Neural progenitor cell (in vitro differentiated cells): ENCODE results near the gene CYB5B.

Experiments
- EZH2 ChIP-seq: fragments of 200-600 bp; sonication (generic); IDR thresholded peaks from 2 replicates; pipeline ENCODE4 v1.6.1; 2017; ENCODE audit warnings: antibody characterized with exemption, mild to moderate bottlenecking, moderate library complexity
- EZH2phosphoT487 ChIP-seq: fragments of 200-600 bp; sonication (generic); IDR thresholded peaks from 2 replicates; pipeline ENCODE4 v1.6.1; 2017; ENCODE audit warnings: antibody characterized with exemption
- TF ChIP-seq, protein P1 (sequence below): fragments of 200-600 bp; sonication (generic); IDR thresholded peaks from 2 replicates; pipeline ENCODE4 v1.5.1; 2017; ENCODE audit warnings: antibody characterized with exemption, mild to moderate bottlenecking

DNA sequence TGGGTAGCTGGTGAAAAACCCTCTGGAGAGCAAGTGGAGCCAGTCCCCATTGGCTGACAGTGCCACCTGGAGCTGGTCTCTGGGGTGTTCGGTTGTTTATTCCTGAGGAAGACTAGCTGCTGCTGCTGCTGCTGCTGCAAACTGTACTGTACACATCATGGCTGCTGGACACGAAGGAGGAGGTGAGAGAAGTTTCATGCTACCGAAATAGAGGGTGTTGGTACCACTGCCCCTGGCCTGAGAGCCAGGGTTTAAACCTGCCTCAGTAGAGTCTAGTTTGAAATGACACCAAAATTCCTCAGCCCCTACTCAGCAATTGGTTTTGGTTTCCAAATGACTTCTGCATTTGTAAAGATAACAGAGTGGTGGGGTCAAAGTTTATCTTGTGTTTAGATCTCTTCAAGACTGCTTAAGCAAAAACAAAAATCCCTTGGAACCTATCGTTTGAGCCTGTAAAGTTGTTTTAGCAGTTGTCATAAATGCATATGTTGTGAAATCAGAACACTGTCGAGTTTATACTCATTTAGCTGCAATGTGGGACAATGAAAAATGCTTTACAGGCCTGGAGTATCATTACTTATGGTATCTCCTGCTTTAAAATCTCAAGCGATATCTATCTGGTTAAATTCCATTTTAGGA is 40.8 kb downstream of the CYB5B start:
- TF ChIP-seq, protein P1, sequence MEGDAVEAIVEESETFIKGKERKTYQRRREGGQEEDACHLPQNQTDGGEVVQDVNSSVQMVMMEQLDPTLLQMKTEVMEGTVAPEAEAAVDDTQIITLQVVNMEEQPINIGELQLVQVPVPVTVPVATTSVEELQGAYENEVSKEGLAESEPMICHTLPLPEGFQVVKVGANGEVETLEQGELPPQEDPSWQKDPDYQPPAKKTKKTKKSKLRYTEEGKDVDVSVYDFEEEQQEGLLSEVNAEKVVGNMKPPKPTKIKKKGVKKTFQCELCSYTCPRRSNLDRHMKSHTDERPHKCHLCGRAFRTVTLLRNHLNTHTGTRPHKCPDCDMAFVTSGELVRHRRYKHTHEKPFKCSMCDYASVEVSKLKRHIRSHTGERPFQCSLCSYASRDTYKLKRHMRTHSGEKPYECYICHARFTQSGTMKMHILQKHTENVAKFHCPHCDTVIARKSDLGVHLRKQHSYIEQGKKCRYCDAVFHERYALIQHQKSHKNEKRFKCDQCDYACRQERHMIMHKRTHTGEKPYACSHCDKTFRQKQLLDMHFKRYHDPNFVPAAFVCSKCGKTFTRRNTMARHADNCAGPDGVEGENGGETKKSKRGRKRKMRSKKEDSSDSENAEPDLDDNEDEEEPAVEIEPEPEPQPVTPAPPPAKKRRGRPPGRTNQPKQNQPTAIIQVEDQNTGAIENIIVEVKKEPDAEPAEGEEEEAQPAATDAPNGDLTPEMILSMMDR: no peak
- no peak for TF ChIP-seq EZH2
- TF ChIP-seq EZH2phosphoT487: no peak
